ENCODE results near the gene MYO1D. TPM values are rescaled to one million over a fixed set of nuclear protein-coding genes. Genes with fewer than 3 reads are reported as not detected.
"Not testable (repeated sequence)": the region's sequence is repeated elsewhere in the genome, so short reads cannot be mapped to it uniquely, and the experiment has no call there.

MYO1D gene
- total RNA-seq, 1 donor from 2014 or later, result 28.3 TPM

GRCh38 chr17:32673964-32674363 is 203.0 kb downstream of the MYO1D start:
- no peak for DNase-seq (ENCODE audit: low read depth)

- no peak for DNase-seq (ENCODE audit: low read depth)
Observed at GRCh38 chr17:32672711-32673110, 204.2 kb downstream of the MYO1D start.

GRCh38 chr17:32671896-32672295 is 205.0 kb downstream of the MYO1D start:
- no peak for DNase-seq (ENCODE audit: low read depth)

- no peak for DNase-seq (ENCODE audit: low read depth)
Observed at GRCh38 chr17:32664936-32665583, 211.9 kb downstream of the MYO1D start.

GRCh38 chr17:32660496-32660985 is 216.4 kb downstream of the MYO1D start:
- DNase-seq (ENCODE audit: low read depth), result no peak

- DNase-seq (ENCODE audit: low read depth), result peak; percentile 62
Observed at GRCh38 chr17:32659419-32659842, 217.5 kb downstream of the MYO1D start.

GRCh38 chr17:32658470-32659418 is 218.2 kb downstream of the MYO1D start:
- no peak for DNase-seq (ENCODE audit: low read depth)

- DNase-seq (ENCODE audit: low read depth), result no peak
Observed at GRCh38 chr17:32656886-32657285, 220.0 kb downstream of the MYO1D start.

- no peak for DNase-seq (ENCODE audit: low read depth)
Observed at GRCh38 chr17:32654324-32654723, 222.6 kb downstream of the MYO1D start.

GRCh38 chr17:32651084-32651483 is 225.8 kb downstream of the MYO1D start:
- DNase-seq (ENCODE audit: low read depth), result no peak

GRCh38 chr17:32648450-32648849 is 228.5 kb downstream of the MYO1D start:
- DNase-seq (ENCODE audit: low read depth), result no peak

- DNase-seq (ENCODE audit: low read depth), result no peak
Observed at GRCh38 chr17:32646941-32647340, 230.0 kb downstream of the MYO1D start.

- not testable (repeated sequence) for DNase-seq (ENCODE audit: low read depth)
Observed at GRCh38 chr17:32641514-32641913, 235.4 kb downstream of the MYO1D start.

- no peak for DNase-seq (ENCODE audit: low read depth)
Observed at GRCh38 chr17:32636598-32637218, 240.2 kb downstream of the MYO1D start.

- DNase-seq (ENCODE audit: low read depth), result no peak
Observed at GRCh38 chr17:32634167-32634566, 242.8 kb downstream of the MYO1D start.

- no peak for DNase-seq (ENCODE audit: low read depth)
Observed at GRCh38 chr17:32631341-32632096, 245.4 kb downstream of the MYO1D start.

- no peak for DNase-seq (ENCODE audit: low read depth)
Observed at GRCh38 chr17:32629563-32630190, 247.2 kb downstream of the MYO1D start.

GRCh38 chr17:32628271-32629044 is 248.5 kb downstream of the MYO1D start:
- no peak for DNase-seq (ENCODE audit: low read depth)

GRCh38 chr17:32627239-32627996 is 249.5 kb downstream of the MYO1D start:
- peak; percentile 2 for DNase-seq (ENCODE audit: low read depth)

GRCh38 chr17:32626379-32626791 is 250.5 kb downstream of the MYO1D start:
- no peak for DNase-seq (ENCODE audit: low read depth)

All from renal cortical epithelial cell (primary cell).